UCSD-AML1 (cell line): Measurements from ENCODE around the gene SLC2A9.
"Not testable (repeated sequence)": the region's sequence is repeated elsewhere in the genome, so short reads cannot be mapped to it uniquely, and the experiment has no call there.

Experiments
- DNase-seq: peaks from one replicate; lab custom pipeline; 2025; ENCODE audit not compliant: unreplicated experiment; lab: John Stamatoyannopoulos, UW

SLC2A9 gene

GRCh38 chr4:9847968-9848748 lies 173.1 kb downstream of the SLC2A9 start:
- no peak for DNase-seq

- no peak for DNase-seq
These were observed 175.4 kb downstream of the SLC2A9 start for GRCh38 chr4:9845791-9846493.

GRCh38 chr4:9841072-9841471 lies 180.2 kb downstream of the SLC2A9 start:
- no peak for DNase-seq

DNA sequence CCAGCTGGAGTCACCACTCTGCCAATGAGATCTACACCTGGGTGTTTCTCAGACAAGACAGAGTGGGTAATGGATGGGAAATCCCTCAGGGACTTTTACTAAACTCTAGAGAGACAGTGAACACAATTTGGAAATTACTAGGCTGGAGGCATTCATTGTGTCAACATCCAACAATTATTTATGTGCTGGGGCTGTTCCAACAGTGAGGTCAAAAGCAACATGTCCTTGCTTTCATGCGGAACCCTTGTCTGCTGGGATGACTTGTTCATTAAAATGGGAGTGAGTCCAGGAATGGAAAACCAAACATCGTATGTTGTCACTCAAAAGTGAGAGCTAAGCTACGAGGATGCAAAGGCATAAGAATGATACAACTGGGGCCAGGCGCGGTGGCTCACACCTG lies 185.9 kb downstream of the SLC2A9 start:
- DNase-seq: no peak

- DNase-seq: no peak
These were observed 187.9 kb downstream of the SLC2A9 start for GRCh38 chr4:9833421-9833820.

- no peak for DNase-seq
These were observed 188.7 kb downstream of the SLC2A9 start for GRCh38 chr4:9832640-9833039.

GRCh38 chr4:9826551-9826950 lies 194.7 kb downstream of the SLC2A9 start:
- no peak for DNase-seq

- no peak for DNase-seq
These were observed 196.2 kb downstream of the SLC2A9 start for GRCh38 chr4:9825049-9825448.

DNA sequence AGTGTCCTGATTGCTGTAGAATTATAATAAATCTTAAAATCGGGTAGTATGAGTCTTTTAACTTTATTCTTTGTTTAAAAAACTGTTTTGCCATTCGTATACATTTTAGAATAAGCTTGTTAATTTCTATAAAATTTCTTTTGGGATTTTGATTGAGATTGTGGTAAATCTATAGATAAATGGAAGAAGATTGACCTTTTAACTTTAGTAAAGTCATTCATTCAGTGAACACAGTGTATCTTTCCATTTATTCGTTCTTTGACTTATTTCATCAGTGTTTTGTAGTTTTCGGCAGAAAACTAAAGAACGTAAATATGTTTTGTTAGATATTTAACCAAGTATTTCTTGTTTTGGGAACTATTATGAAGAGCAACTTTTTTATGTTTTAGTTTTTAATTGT lies 201.0 kb downstream of the SLC2A9 start:
- no peak for DNase-seq

- no peak for DNase-seq
These were observed 205.0 kb downstream of the SLC2A9 start for GRCh38 chr4:9816285-9816684.

GRCh38 chr4:9812501-9813340 lies 208.6 kb downstream of the SLC2A9 start:
- DNase-seq: no peak

GRCh38 chr4:9811806-9812205 lies 209.5 kb downstream of the SLC2A9 start:
- no peak for DNase-seq

DNA sequence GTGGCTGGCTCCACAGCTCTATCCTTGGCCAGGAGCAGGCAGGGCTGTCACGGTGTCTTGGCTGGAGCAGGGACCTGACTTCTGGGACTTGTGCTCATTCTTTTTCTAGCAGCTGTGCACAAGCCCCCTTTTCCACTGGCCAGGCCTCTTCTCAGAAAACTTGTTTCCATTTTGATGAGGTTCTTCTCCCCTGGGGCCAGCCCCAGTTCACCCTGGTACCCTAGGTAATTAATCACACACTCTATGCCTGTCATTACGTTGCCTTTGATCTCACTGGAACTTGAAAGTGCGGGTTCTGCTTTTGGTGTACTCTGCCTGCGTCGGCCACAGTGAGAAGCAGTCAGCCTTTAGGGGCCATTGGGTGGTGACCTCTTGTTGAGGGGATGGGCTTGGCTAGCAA lies 213.2 kb downstream of the SLC2A9 start:
- DNase-seq: no peak

DNA sequence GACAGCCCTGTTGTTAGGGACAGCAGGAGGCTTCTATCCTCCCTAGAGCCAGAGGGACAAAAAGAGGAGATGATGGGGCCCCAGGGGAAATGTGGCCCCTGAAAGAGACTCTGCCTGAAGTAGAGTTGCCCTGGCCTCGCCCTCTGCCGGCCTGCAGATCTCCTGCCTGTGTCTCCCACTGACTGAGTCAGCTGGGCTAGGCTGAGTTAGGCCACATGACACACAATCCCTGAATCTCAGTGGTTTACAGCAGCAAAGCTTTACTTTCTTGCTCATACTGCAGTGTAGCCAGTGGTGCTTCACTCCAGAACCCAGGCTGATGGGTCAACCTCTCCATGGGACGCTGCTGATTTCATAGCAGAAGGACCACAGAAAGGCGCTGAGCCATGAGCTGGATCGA lies 216.4 kb downstream of the SLC2A9 start:
- no peak for DNase-seq

- DNase-seq: no peak
These were observed 220.4 kb downstream of the SLC2A9 start for GRCh38 chr4:9800848-9801247.

- DNase-seq: not testable (repeated sequence)
These were observed 224.7 kb downstream of the SLC2A9 start for GRCh38 chr4:9796641-9797040.

DNA sequence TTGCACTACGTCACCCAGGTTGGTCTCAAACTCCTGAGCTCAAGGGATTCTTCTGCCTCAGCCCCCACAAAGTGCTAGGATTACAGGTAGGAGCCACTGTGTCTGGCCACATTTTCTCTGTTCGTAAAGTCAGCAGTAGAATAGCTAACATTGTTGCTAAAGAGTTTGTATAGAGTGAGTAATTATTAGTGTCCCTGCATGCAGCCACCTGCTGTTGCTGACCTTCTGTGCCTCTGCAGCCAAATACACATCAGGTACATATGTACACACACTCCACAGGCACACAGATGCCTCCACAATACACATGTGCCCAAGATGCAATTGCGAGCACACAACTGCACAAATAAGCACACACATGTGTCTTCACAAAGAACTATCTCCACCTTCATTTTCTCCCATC lies 228.9 kb downstream of the SLC2A9 start:
- no peak for DNase-seq

GRCh38 chr4:9785891-9786290 lies 235.4 kb downstream of the SLC2A9 start:
- not testable (repeated sequence) for DNase-seq

DNA sequence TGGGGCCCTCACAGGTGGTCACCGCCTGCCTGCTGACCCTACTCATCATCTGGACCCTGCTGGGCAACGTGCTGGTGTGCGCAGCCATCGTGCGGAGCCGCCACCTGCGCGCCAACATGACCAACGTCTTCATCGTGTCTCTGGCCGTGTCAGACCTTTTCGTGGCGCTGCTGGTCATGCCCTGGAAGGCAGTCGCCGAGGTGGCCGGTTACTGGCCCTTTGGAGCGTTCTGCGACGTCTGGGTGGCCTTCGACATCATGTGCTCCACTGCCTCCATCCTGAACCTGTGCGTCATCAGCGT lies 239.2 kb downstream of the SLC2A9 start:
- no peak for DNase-seq

GRCh38 chr4:9781343-9782135 lies 239.8 kb downstream of the SLC2A9 start, which contains the start of gene DRD5:
DRD5 (plus strand) TSS chr4:9781634; CDS start chr4:9782030, 396 bp downstream.
- DNase-seq: no peak
